IMR-90 (cell line): ENCODE results near the gene SLC19A2.

Experiments used
- BHLHE40 ChIP-seq: fragments of 150-350 bp; IDR thresholded peaks from 2 replicates; pipeline ENCODE4 v1.6.1; 2016; ENCODE audit warnings: mild to moderate bottlenecking, low read depth, low read length
- CEBPB ChIP-seq: IDR thresholded peaks from 2 replicates; pipeline ENCODE4 v1.6.1; 2012; ENCODE audit warnings: low read depth, low read length, improper control_type of control experiment
- CHD1 ChIP-seq: IDR thresholded peaks from 2 replicates; pipeline ENCODE4 v1.6.1; 2012; ENCODE audit warnings: low read depth, low read length, improper control_type of control experiment
- FOS ChIP-seq: fragments of 150-350 bp; IDR thresholded peaks from 2 replicates; pipeline ENCODE4 v1.6.1; 2016; ENCODE audit warnings: low read depth, low read length
- MAZ ChIP-seq: IDR thresholded peaks from 2 replicates; pipeline ENCODE4 v1.6.1; 2012; ENCODE audit warnings: low read depth, mild to moderate bottlenecking, low read length, improper control_type of control experiment, moderate library complexity, borderline replicate concordance
- POLR2A ChIP-seq: IDR thresholded peaks from 2 replicates; pipeline ENCODE4 v1.6.1; 2012; ENCODE audit warnings: mild to moderate bottlenecking, low read depth, low read length
- RAD21 ChIP-seq: IDR thresholded peaks from 2 replicates; pipeline ENCODE4 v1.6.1; 2012; ENCODE audit warnings: low read length, improper control_type of control experiment
- RCOR1 ChIP-seq: IDR thresholded peaks from 2 replicates; pipeline ENCODE4 v1.6.1; 2012; ENCODE audit warnings: mild to moderate bottlenecking, low read length, improper control_type of control experiment; ENCODE audit not compliant: insufficient replicate concordance
- SMC3 ChIP-seq: fragments of 150-350 bp; IDR thresholded peaks from 2 replicates; pipeline ENCODE4 v1.6.1; 2016; ENCODE audit warnings: low read depth, mild to moderate bottlenecking, antibody characterized with exemption, low read length, moderate library complexity
- TF ChIP-seq, protein P1 (sequence below): conservative IDR thresholded peaks from 2 replicates; pipeline ENCODE4 v1.5.1; 2012; ENCODE audit warnings: mild to moderate bottlenecking, low read depth, low read length, improper control_type of control experiment
- TF ChIP-seq, protein P2 (sequence below): fragments of 150-350 bp; IDR thresholded peaks from 2 replicates; pipeline ENCODE4 v1.6.1; 2017; ENCODE audit warnings: mild to moderate bottlenecking, antibody characterized with exemption, low read length, low read depth
- TF ChIP-seq, protein P3 (sequence below): fragments of 150-350 bp; IDR thresholded peaks from 2 replicates; pipeline ENCODE4 v1.6.1; 2016; ENCODE audit warnings: low read depth, mild to moderate bottlenecking, low read length, moderate library complexity, borderline replicate concordance

DNA sequence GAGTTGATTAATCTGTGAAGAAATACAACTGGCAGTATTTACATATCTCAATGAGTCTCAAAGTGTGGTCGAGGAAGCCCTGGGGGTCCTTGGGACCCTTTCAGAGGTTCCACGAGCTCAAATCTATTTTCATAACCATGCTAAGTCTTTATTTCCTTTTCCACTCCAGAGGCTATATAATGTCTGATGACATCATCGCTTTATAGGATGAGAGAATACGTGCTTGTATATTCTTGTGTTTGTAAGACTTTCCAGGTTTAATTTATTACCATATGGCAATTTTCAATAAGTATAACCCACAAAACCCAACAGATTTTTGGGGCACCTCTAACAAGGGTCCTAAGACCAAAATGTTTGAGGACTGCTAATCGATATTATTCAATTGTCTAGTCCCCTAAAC, 1.4 kb upstream of the SLC19A2 start:
- TF ChIP-seq, protein P1, sequence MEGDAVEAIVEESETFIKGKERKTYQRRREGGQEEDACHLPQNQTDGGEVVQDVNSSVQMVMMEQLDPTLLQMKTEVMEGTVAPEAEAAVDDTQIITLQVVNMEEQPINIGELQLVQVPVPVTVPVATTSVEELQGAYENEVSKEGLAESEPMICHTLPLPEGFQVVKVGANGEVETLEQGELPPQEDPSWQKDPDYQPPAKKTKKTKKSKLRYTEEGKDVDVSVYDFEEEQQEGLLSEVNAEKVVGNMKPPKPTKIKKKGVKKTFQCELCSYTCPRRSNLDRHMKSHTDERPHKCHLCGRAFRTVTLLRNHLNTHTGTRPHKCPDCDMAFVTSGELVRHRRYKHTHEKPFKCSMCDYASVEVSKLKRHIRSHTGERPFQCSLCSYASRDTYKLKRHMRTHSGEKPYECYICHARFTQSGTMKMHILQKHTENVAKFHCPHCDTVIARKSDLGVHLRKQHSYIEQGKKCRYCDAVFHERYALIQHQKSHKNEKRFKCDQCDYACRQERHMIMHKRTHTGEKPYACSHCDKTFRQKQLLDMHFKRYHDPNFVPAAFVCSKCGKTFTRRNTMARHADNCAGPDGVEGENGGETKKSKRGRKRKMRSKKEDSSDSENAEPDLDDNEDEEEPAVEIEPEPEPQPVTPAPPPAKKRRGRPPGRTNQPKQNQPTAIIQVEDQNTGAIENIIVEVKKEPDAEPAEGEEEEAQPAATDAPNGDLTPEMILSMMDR = no peak
- TF ChIP-seq POLR2A (no peak), MAZ (no peak), SMC3 (no peak), RCOR1 (no peak), CEBPB (no peak), CHD1 (no peak), BHLHE40 (no peak), FOS (no peak), RAD21 (no peak)
- TF ChIP-seq, protein P2, sequence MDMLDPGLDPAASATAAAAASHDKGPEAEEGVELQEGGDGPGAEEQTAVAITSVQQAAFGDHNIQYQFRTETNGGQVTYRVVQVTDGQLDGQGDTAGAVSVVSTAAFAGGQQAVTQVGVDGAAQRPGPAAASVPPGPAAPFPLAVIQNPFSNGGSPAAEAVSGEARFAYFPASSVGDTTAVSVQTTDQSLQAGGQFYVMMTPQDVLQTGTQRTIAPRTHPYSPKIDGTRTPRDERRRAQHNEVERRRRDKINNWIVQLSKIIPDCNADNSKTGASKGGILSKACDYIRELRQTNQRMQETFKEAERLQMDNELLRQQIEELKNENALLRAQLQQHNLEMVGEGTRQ = no peak
- TF ChIP-seq, protein P3, sequence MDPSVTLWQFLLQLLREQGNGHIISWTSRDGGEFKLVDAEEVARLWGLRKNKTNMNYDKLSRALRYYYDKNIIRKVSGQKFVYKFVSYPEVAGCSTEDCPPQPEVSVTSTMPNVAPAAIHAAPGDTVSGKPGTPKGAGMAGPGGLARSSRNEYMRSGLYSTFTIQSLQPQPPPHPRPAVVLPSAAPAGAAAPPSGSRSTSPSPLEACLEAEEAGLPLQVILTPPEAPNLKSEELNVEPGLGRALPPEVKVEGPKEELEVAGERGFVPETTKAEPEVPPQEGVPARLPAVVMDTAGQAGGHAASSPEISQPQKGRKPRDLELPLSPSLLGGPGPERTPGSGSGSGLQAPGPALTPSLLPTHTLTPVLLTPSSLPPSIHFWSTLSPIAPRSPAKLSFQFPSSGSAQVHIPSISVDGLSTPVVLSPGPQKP = no peak
